Measurements from ENCODE around the gene RPL29. TPM values are rescaled to one million over a fixed set of nuclear protein-coding genes. Genes with fewer than 3 reads are reported as not detected.

RPL29 gene
- total RNA-seq, 1 donor from 2014 or later, result 872 TPM

DNA sequence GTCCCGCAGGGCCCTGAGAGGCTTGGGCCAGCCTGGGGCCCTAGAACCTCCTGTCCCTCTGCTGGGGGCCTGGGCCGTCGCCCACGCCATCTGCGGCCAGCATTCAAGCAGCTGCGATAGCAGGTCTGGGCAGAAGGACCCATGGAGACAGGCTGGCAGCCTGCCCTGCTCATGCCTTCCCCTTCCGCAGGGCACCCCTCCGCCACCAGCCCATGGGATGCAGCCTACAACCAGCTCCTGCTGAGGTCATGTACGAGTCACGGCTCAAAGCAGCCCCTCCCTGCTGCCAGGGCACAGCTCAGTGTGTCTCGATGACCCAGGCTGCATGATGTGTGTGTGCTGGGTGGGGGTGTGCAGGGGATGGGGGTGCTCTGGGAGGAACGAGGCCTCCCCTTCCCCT is 32.9 kb upstream of the RPL29 start:
- FAIRE-seq (no peak), DNase-seq (ENCODE audit: low read depth) (no peak)
- peaks cover 4% of the 10 kb centered on the region for H3K9me3 ChIP-seq (ENCODE audit: insufficient read depth, low read depth, low read length)
- no peak overlapping the region for H3K9ac ChIP-seq (ENCODE audit: low read length)
- H3K36me3 ChIP-seq (ENCODE audit: insufficient read depth, low read length), result no peaks in the 10 kb centered on the region
- peaks cover 11% of the 10 kb centered on the region for H3K4me1 Mint-ChIP-seq (ENCODE audit: low read depth, unreplicated experiment)
- H3K4me1 ChIP-seq (ENCODE audit: insufficient read depth, low read length), result no peaks in the 10 kb centered on the region
- TF ChIP-seq, protein P1, sequence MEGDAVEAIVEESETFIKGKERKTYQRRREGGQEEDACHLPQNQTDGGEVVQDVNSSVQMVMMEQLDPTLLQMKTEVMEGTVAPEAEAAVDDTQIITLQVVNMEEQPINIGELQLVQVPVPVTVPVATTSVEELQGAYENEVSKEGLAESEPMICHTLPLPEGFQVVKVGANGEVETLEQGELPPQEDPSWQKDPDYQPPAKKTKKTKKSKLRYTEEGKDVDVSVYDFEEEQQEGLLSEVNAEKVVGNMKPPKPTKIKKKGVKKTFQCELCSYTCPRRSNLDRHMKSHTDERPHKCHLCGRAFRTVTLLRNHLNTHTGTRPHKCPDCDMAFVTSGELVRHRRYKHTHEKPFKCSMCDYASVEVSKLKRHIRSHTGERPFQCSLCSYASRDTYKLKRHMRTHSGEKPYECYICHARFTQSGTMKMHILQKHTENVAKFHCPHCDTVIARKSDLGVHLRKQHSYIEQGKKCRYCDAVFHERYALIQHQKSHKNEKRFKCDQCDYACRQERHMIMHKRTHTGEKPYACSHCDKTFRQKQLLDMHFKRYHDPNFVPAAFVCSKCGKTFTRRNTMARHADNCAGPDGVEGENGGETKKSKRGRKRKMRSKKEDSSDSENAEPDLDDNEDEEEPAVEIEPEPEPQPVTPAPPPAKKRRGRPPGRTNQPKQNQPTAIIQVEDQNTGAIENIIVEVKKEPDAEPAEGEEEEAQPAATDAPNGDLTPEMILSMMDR (IDR thresholded peaks at IDR 0.05; ENCODE audit: insufficient read depth, low read depth, low read length), result no peak
- TF ChIP-seq EZH2 (IDR thresholded peaks at IDR 0.05; ENCODE audit: insufficient read depth, low read length), result no peak
- H2AFZ ChIP-seq (ENCODE audit: low read depth, low read length), result no peak overlapping the region
- H3K27me3 Mint-ChIP-seq (ENCODE audit: low read depth, unreplicated experiment), result peaks cover 8% of the 10 kb centered on the region
- H3K27ac ChIP-seq (ENCODE audit: low read depth, low read length), result no peak overlapping the region
- H3K36me3 Mint-ChIP-seq (ENCODE audit: low read depth, unreplicated experiment), result peaks cover 5% of the 10 kb centered on the region
- no peaks in the 10 kb centered on the region for H3K79me2 ChIP-seq (ENCODE audit: insufficient read depth, low read length)
- no peaks in the 10 kb centered on the region for H3K27me3 ChIP-seq (ENCODE audit: insufficient read depth, low read length)
- no peaks in the 10 kb centered on the region for H4K20me1 ChIP-seq (ENCODE audit: insufficient read depth, low read length)
- no peak overlapping the region for H3K27ac Mint-ChIP-seq (ENCODE audit: unreplicated experiment)
- H3K4me2 ChIP-seq (ENCODE audit: low read length), result no peak overlapping the region
- H3K9me3 Mint-ChIP-seq (ENCODE audit: unreplicated experiment), result peaks cover 17% of the 10 kb centered on the region
- H3K4me3 Mint-ChIP-seq (ENCODE audit: unreplicated experiment), result no peak overlapping the region
- H3K4me3 ChIP-seq (ENCODE audit: insufficient read depth, low read depth, low read length), result no peak overlapping the region

DNA sequence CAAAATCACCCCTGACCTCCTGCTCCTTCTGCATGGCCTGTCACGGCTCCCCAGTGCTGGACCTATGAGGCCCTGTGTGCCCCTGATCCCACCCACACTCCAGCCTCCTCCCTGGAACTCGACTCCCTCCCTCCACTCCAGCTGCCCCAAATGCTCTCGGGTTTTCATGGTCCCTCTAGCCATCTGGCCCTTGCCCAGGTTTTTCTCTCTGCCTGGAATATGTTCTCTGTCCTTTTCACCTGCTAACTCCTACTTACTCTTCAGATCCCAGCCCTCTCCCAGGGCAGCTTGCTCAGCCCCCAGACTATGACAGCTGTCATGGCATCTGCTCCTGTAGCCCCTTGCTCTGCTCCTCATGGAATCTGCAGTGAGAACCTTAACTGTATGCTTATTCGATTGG is 30.3 kb upstream of the RPL29 start:
- H3K4me1 ChIP-seq (ENCODE audit: insufficient read depth, low read length), result peaks cover 10% of the 10 kb centered on the region
- Mint-ChIP-seq H3K27me3 (ENCODE audit: low read depth, unreplicated experiment) (peaks cover 4% of the 10 kb centered on the region), H3K4me3 (ENCODE audit: unreplicated experiment) (no peak overlapping the region), H3K4me1 (ENCODE audit: low read depth, unreplicated experiment) (peaks cover 33% of the 10 kb centered on the region), H3K27ac (ENCODE audit: unreplicated experiment) (no peak overlapping the region), H3K9me3 (ENCODE audit: unreplicated experiment) (peaks cover 4% of the 10 kb centered on the region), H3K36me3 (ENCODE audit: low read depth, unreplicated experiment) (peaks cover under 1% of the 10 kb centered on the region)
- no peaks in the 10 kb centered on the region for H3K79me2 ChIP-seq (ENCODE audit: insufficient read depth, low read length)
- no peak overlapping the region for H3K4me3 ChIP-seq (ENCODE audit: insufficient read depth, low read depth, low read length)
- H3K36me3 ChIP-seq (ENCODE audit: insufficient read depth, low read length), result no peaks in the 10 kb centered on the region
- H3K9ac ChIP-seq (ENCODE audit: low read length), result no peak overlapping the region
- no peak for FAIRE-seq
- H4K20me1 ChIP-seq (ENCODE audit: insufficient read depth, low read length), result no peaks in the 10 kb centered on the region
- H3K27ac ChIP-seq (ENCODE audit: low read depth, low read length), result no peak overlapping the region
- H3K9me3 ChIP-seq (ENCODE audit: insufficient read depth, low read depth, low read length), result no peaks in the 10 kb centered on the region
- no peaks in the 10 kb centered on the region for H3K27me3 ChIP-seq (ENCODE audit: insufficient read depth, low read length)
- H3K4me2 ChIP-seq (ENCODE audit: low read length), result no peak overlapping the region
- no peak overlapping the region for H2AFZ ChIP-seq (ENCODE audit: low read depth, low read length)
- TF ChIP-seq, protein P1 (IDR thresholded peaks at IDR 0.05; ENCODE audit: insufficient read depth, low read depth, low read length), result no peak
- TF ChIP-seq EZH2 (IDR thresholded peaks at IDR 0.05; ENCODE audit: insufficient read depth, low read length), result no peak
- DNase-seq (ENCODE audit: low read depth), result no peak

DNA sequence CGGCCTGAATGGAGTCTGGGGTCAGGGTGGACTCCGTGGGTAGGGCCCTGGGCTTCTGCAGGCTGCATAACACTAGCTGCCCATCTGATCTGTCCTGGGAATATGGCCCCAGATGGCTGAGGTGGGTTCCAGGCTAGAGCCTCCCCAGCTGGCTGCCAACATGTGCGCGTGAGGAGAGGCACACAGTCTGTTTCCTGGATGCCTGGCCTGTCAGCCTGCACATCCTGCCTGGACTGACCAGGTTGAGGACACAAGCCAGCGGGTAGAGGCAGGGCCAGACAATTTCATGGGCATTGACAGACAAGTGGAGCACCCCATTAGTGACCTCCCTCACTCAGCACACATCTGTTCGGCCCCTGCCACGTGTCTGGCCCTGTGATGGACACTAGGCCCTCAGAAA is 29.8 kb upstream of the RPL29 start:
- Histone ChIP-seq H2AFZ (ENCODE audit: low read depth, low read length) (no peak overlapping the region), H3K27ac (ENCODE audit: low read depth, low read length) (no peak overlapping the region), H3K27me3 (ENCODE audit: insufficient read depth, low read length) (no peaks in the 10 kb centered on the region), H3K36me3 (ENCODE audit: insufficient read depth, low read length) (no peaks in the 10 kb centered on the region), H3K9ac (ENCODE audit: low read length) (no peak overlapping the region), H3K9me3 (ENCODE audit: insufficient read depth, low read depth, low read length) (no peaks in the 10 kb centered on the region), H3K79me2 (ENCODE audit: insufficient read depth, low read length) (no peaks in the 10 kb centered on the region), H3K4me2 (ENCODE audit: low read length) (no peak overlapping the region), H3K4me1 (ENCODE audit: insufficient read depth, low read length) (peaks cover 10% of the 10 kb centered on the region), H3K4me3 (ENCODE audit: insufficient read depth, low read depth, low read length) (no peak overlapping the region), H4K20me1 (ENCODE audit: insufficient read depth, low read length) (no peaks in the 10 kb centered on the region)
- DNase-seq (ENCODE audit: low read depth) (no peak), FAIRE-seq (no peak)
- Mint-ChIP-seq H3K4me3 (ENCODE audit: unreplicated experiment) (no peak overlapping the region), H3K27ac (ENCODE audit: unreplicated experiment) (no peak overlapping the region), H3K36me3 (ENCODE audit: low read depth, unreplicated experiment) (no peaks in the 10 kb centered on the region), H3K9me3 (ENCODE audit: unreplicated experiment) (peaks cover 3% of the 10 kb centered on the region), H3K4me1 (ENCODE audit: low read depth, unreplicated experiment) (peaks cover 34% of the 10 kb centered on the region), H3K27me3 (ENCODE audit: low read depth, unreplicated experiment) (peaks cover 4% of the 10 kb centered on the region)
- TF ChIP-seq EZH2 (IDR thresholded peaks at IDR 0.05; ENCODE audit: insufficient read depth, low read length), result no peak
- TF ChIP-seq, protein P1 (IDR thresholded peaks at IDR 0.05; ENCODE audit: insufficient read depth, low read depth, low read length), result no peak
